22Rv1 (cell line): ENCODE results near the gene TRIM45.

Experiments
- CTCF ChIP-seq: fragments of 450-650 bp; IDR thresholded peaks from 2 replicates; pipeline ENCODE4 v1.5.1; 2017; ENCODE audit warnings: mild to moderate bottlenecking
- ZFX ChIP-seq: fragments of 450-650 bp; IDR thresholded peaks from 2 replicates; pipeline ENCODE4 v1.6.1; 2017; ENCODE audit warnings: antibody characterized with exemption, borderline replicate concordance

- TF ChIP-seq CTCF = no peak
- no peak for TF ChIP-seq ZFX
Observed at GRCh38 chr1:117105722-117106121, 15.8 kb downstream of the TRIM45 start.
